ENCODE measurements around the gene SLC26A6.

SLC26A6 gene

GRCh38 chr3:48598323-48599076 lies 36.8 kb downstream of the SLC26A6 start:
- no peak for DNase-seq (ENCODE audit: low spot score)
- no peak for TF ChIP-seq CTCF (IDR thresholded peaks at IDR 0.05; ENCODE audit: extremely low read depth, missing control alignments)

GRCh38 chr3:48597408-48597800 lies 37.9 kb downstream of the SLC26A6 start:
- TF ChIP-seq CTCF (IDR thresholded peaks at IDR 0.05; ENCODE audit: extremely low read depth, missing control alignments): no peak
- DNase-seq (ENCODE audit: low spot score): no peak

GRCh38 chr3:48596676-48597407 lies 38.4 kb downstream of the SLC26A6 start:
- TF ChIP-seq CTCF (IDR thresholded peaks at IDR 0.05; ENCODE audit: extremely low read depth, missing control alignments): no peak
- no peak for DNase-seq (ENCODE audit: low spot score)

- TF ChIP-seq CTCF (IDR thresholded peaks at IDR 0.05; ENCODE audit: extremely low read depth, missing control alignments): no peak
- DNase-seq (ENCODE audit: low spot score): no peak
These were observed 39.1 kb downstream of the SLC26A6 start for GRCh38 chr3:48596157-48596556.

- DNase-seq (ENCODE audit: low spot score): no peak
- TF ChIP-seq CTCF (IDR thresholded peaks at IDR 0.05; ENCODE audit: extremely low read depth, missing control alignments): no peak
These were observed 39.6 kb downstream of the SLC26A6 start for GRCh38 chr3:48595526-48596121.

- TF ChIP-seq CTCF (IDR thresholded peaks at IDR 0.05; ENCODE audit: extremely low read depth, missing control alignments): no peak
These were observed 40.2 kb downstream of the SLC26A6 start, which contains the start of gene COL7A1 for GRCh38 chr3:48595075-48595525. Gene COL7A1 (minus strand): TSS chr3:48595329. CDS start chr3:48595159, 170 bp downstream.

More at GRCh38 chr3:48595075-48595525, 40.2 kb downstream of the SLC26A6 start, which contains the start of gene COL7A1:
- DNase-seq (ENCODE audit: low spot score): peak; percentile 59

All from GM20000 (cell line).